ENCODE measurements around the gene MROH7.

Gene MROH7

DNA sequence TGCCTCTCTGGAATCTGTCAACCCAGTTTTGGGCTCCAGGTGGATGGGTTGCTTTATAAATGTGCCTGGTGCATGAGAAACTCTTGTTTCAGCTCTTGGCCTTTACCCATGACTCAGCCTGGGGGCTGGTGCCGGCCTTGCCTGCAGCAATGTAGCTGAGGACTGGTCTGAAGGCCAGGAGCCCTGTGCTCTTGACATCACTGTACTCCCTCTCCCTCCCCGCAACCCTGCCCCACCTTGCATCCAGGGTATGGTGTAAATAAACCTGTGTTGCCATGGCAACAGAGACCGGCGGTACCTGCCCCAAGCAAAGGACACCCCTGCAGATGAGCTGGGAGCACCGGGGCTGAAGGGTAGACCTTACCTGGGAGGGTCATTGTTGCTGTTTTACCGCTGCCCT is 31.5 kb upstream of the MROH7 start:
- TF ChIP-seq, protein P1, sequence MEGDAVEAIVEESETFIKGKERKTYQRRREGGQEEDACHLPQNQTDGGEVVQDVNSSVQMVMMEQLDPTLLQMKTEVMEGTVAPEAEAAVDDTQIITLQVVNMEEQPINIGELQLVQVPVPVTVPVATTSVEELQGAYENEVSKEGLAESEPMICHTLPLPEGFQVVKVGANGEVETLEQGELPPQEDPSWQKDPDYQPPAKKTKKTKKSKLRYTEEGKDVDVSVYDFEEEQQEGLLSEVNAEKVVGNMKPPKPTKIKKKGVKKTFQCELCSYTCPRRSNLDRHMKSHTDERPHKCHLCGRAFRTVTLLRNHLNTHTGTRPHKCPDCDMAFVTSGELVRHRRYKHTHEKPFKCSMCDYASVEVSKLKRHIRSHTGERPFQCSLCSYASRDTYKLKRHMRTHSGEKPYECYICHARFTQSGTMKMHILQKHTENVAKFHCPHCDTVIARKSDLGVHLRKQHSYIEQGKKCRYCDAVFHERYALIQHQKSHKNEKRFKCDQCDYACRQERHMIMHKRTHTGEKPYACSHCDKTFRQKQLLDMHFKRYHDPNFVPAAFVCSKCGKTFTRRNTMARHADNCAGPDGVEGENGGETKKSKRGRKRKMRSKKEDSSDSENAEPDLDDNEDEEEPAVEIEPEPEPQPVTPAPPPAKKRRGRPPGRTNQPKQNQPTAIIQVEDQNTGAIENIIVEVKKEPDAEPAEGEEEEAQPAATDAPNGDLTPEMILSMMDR (IDR thresholded peaks at IDR 0.05; ENCODE audit: borderline replicate concordance, insufficient read depth, low read depth, low read length), result no peak
- no peak overlapping the region for H3K4me3 ChIP-seq (ENCODE audit: low read depth, low read length)

DNA sequence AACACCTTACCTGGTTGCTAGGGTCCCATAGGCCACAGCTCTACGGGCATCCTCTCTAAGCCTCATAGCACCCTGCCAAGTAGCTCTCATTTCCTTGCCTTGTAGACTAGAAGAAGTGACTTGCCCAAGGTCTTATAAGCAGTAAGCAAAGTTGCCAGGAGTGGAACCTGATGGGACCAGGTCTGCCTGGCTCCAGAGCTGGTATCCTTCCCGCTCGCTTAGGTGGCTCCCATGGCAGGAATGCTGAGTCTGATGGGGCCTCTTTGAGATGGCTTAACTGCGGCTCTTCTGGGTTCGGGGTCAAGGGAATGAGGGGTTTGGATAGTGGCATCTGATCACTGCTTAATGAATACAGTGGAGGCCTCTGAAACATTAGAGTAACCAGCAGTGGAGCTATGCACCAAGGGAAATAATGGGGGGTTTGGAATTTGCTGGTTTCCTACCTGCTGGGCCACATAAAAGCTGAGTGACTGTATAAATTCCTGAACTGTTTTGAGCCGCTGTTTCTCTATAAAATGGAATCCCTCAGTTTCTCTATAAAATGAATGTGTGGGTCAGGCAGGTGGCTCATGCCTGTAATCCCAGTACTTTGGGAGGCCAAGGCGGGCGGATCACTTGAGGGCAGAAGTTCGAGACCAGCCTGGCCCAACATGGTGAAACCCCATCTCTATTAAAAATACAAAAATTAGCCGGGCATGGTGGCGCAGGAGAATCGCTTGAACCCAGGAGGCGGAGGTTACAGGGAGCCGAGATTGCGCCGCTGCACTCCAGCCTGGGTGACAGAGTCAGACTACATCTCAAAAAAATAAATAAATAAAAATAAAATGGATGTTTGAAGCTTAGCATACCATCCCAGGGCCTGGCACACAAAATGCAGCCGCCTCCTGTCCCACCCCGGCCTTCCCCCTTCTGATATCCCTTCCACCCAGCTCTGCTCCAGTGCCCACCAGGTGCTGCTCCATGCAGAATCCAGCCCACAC is 30.7 kb upstream of the MROH7 start:
- H3K4me3 ChIP-seq (ENCODE audit: low read depth, low read length), result no peak overlapping the region
- TF ChIP-seq, protein P1 (IDR thresholded peaks at IDR 0.05; ENCODE audit: borderline replicate concordance, insufficient read depth, low read depth, low read length), result no peak

DNA sequence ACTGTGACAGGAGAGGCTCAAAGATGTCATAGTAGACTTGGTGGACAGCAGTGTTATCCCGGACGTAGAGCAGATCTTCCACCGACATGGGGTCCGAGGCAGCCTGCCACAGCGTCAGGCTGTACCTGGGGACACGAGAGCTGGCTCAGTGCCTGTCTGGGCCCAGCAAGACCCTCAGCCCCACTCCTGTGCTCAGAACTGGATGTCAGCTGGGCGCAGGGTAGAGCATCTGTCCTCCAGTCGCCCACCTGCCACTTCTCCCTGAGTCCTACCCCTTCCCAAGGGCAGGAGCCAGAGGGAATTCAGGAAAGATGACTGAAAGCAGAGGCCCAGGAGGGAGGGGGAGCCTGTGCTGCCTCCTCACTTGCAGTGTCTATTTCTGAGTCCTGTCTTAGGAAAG is 30.0 kb upstream of the MROH7 start:
- H3K4me3 ChIP-seq (ENCODE audit: low read depth, low read length), result no peak overlapping the region
- TF ChIP-seq, protein P1 (IDR thresholded peaks at IDR 0.05; ENCODE audit: borderline replicate concordance, insufficient read depth, low read depth, low read length), result no peak

DNA sequence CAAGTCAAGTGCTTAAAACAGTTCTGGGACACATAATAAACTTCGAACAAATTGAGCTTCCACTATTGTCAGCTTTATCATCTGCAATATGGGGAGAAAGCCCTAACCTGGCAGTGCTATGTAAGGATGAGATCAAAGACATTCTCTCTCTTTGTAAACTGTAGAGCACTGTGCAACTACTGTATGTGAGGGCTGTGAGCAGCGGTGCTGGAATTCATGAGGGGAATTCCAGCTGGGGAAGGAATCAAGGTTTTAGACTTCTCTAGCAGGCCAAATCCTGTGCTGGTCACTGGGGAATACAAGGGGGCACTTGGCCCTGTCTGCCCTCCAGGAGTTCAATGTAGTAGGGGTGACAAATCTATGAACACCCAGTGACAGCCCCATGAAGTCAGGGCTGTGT is 27.6 kb upstream of the MROH7 start:
- TF ChIP-seq, protein P1 (IDR thresholded peaks at IDR 0.05; ENCODE audit: borderline replicate concordance, insufficient read depth, low read depth, low read length), result no peak
- no peak overlapping the region for H3K4me3 ChIP-seq (ENCODE audit: low read depth, low read length)

DNA sequence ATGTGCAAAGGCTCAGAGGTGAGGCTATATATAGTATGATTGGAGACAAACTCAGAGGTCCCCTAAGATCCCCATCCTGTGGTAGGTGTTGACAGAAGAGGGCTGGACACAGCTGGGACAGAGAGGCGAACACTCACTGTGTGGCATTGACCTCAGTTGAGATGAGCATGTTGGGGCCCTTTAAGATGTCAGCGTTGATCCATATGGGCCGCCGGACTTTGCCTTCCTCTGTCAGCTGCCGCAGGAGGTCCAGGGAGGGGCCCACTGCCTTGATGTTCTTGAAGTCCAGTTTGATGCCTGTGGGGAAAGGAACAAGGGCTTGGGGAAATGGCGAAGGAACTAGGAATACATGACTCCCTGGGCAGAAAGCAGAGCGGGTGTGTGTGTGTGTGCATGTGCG is 27.0 kb upstream of the MROH7 start:
- no peak overlapping the region for H3K4me3 ChIP-seq (ENCODE audit: low read depth, low read length)

DNA sequence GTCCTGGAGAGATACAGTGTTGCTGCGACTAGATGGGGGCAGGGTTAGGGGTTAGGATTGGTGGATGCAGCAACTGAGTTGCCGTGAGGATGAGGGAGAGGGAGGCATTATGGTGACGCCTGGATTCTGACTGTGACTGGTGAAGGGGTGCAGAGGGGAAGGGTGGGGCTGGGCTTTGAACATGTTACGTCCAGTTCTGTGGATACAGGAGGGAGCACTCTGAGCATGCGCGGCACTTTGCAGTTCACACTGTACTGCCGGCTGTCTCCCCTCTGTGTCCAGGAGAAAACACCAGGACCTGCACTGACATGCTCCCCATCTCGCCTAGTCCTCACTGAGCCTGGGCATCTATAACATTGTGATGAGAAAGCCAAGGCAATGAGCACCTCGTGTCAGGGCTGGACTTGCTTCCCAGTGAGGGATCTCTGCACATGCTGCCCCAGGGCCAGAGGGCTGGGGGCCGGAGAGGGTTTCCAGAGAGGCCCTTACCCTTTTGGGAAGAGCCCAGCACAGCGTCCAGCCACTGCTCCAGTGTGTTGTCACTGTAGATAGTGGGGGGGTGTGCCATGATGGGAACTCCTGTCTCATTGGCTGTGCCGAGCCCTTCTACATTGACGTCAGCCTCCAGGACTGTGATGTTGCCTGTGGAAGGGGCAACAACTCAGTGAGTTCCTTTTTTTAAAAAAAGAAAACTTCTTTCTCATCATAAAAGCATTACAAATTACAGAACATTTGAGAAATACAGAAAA is 25.9 kb upstream of the MROH7 start:
- TF ChIP-seq, protein P1 (IDR thresholded peaks at IDR 0.05; ENCODE audit: borderline replicate concordance, insufficient read depth, low read depth, low read length), result no peak
- no peak overlapping the region for H3K4me3 ChIP-seq (ENCODE audit: low read depth, low read length)

More for the DNA sequence above, 27.0 kb upstream of the MROH7 start:
- TF ChIP-seq, protein P1 (IDR thresholded peaks at IDR 0.05; ENCODE audit: borderline replicate concordance, insufficient read depth, low read depth, low read length), result no peak

Data from GM12875 (cell line).